IMR-90 (cell line): Measurements from ENCODE around the gene LENEP. TPM values are rescaled to one million over a fixed set of nuclear protein-coding genes. Genes with fewer than 3 reads are reported as not detected.

Experiments used
- ATAC-seq: fragments of 200-7000 bp; cut with Tn5 transposase; 2 replicates; pipeline ENCODE4 v1.9.1; 2020; ENCODE audit warnings: low read depth, mild to moderate bottlenecking, moderate library complexity
- BruUV-seq: library from RNA; stranded (reverse); fragments of 400-500 nt; replicated peaks from 2 replicates; lab custom pipeline; 2021; lab: Mats Ljungman, UMichigan
- CTCF ChIA-PET: fragments of 300-600 bp; formaldehyde crosslinking; extraction: SDS; loops from one replicate; lab custom pipeline; 2021; ENCODE audit warnings: antibody characterized with exemption; lab: Yijun Ruan, JAX
- POLR2A ChIA-PET: fragments of 300-600 bp; sonication (Branson Sonifier 250); formaldehyde crosslinking; loops from one replicate; lab custom pipeline; 2022; ENCODE audit warnings: antibody characterized with exemption; ENCODE audit not compliant: unreplicated experiment; lab: Charles Lee
- DNase-seq: peaks from one replicate; pipeline ENCODE4 v3.0.0; 2013
- H2AFZ ChIP-seq: replicated peaks from 2 replicates; pipeline ENCODE3; 2013; ENCODE audit warnings: low read length, mild to moderate bottlenecking; ENCODE audit not compliant: poor library complexity
- H2AK5ac ChIP-seq: 2 replicates; pipeline ENCODE4 v1.6.1; 2013; ENCODE audit warnings: low read depth, low read length, inconsistent platforms
- H2AK9ac ChIP-seq: replicated peaks from 2 replicates; pipeline ENCODE3; 2013; ENCODE audit warnings: mild to moderate bottlenecking, low read depth, low read length, moderate library complexity; ENCODE audit not compliant: poor library complexity
- H2BK120ac ChIP-seq: 2 replicates; pipeline ENCODE4 v1.6.1; 2013; ENCODE audit warnings: low read depth, low read length, inconsistent platforms
- H2BK15ac ChIP-seq: 3 replicates; pipeline ENCODE4 v1.6.1; 2013; ENCODE audit warnings: low read depth, low read length, inconsistent platforms
- H2BK20ac ChIP-seq: 2 replicates; pipeline ENCODE4 v1.6.1; 2013; ENCODE audit warnings: low read depth, mild to moderate bottlenecking, inconsistent platforms, low read length, moderate library complexity
- H2BK5ac ChIP-seq: 2 replicates; pipeline ENCODE4 v1.6.1; 2013; ENCODE audit warnings: mild to moderate bottlenecking, low read depth, low read length, inconsistent platforms; ENCODE audit not compliant: poor library complexity, severe bottlenecking
- H3K14ac ChIP-seq: replicated peaks from 2 replicates; pipeline ENCODE4 v1.6.1; 2013; ENCODE audit warnings: low read depth, low read length, inconsistent platforms
- H3K18ac ChIP-seq: 2 replicates; pipeline ENCODE4 v1.6.1; 2013; ENCODE audit warnings: low read depth, low read length, control low read depth
- H3K23ac ChIP-seq: 2 replicates; pipeline ENCODE4 v1.6.1; 2013; ENCODE audit warnings: low read depth, low read length, inconsistent platforms
- H3K27ac ChIP-seq: 2 replicates; pipeline ENCODE4 v1.5.1; 2013; ENCODE audit warnings: mild to moderate bottlenecking, control low read depth, low read length; ENCODE audit not compliant: insufficient read depth
- H3K27me3 ChIP-seq: 2 replicates; pipeline ENCODE4 v1.6.1; 2013; ENCODE audit warnings: low read length; ENCODE audit not compliant: control insufficient read depth, insufficient read depth
- H3K36me3 ChIP-seq: 2 replicates; pipeline ENCODE4 v1.6.1; 2013; ENCODE audit warnings: low read length, mixed read lengths; ENCODE audit not compliant: control insufficient read depth, insufficient read depth
- H3K4ac ChIP-seq: 2 replicates; pipeline ENCODE4 v1.6.1; 2013; ENCODE audit warnings: low read depth, low read length, inconsistent platforms
- H3K4me1 ChIP-seq: 2 replicates; pipeline ENCODE4 v1.6.1; 2013; ENCODE audit warnings: low read length, mixed read lengths; ENCODE audit not compliant: control insufficient read depth, insufficient read depth
- H3K4me2 ChIP-seq: 2 replicates; pipeline ENCODE4 v1.6.1; 2013; ENCODE audit warnings: low read depth, mild to moderate bottlenecking, control low read depth, low read length, moderate library complexity
- H3K4me3 ChIP-seq: 2 replicates; pipeline ENCODE4 v1.5.1; 2013; ENCODE audit warnings: low read depth, mild to moderate bottlenecking, control low read depth, low read length, moderate library complexity; ENCODE audit not compliant: insufficient read depth
- H3K56ac ChIP-seq: 2 replicates; pipeline ENCODE4 v1.6.1; 2013; ENCODE audit warnings: low read length, inconsistent platforms; ENCODE audit not compliant: insufficient read depth; ENCODE audit errors: extremely low read depth
- H3K79me1 ChIP-seq, 2 experiments: 2 replicates each; pipeline ENCODE4 v1.6.1; 2013; ENCODE audit warnings: low read length in 2 of 2, inconsistent platforms in 1 of 2, low read depth in 1 of 2
- H3K9ac ChIP-seq: 2 replicates; pipeline ENCODE4 v1.6.1; 2013; ENCODE audit warnings: low read depth, low read length, control low read depth
- H3K9me1 ChIP-seq: 2 replicates; pipeline ENCODE4 v1.6.1; 2013; ENCODE audit warnings: low read length, inconsistent platforms; ENCODE audit not compliant: insufficient read depth
- H3K9me3 ChIP-seq: 2 replicates; pipeline ENCODE4 v1.6.1; 2013; ENCODE audit warnings: low read length; ENCODE audit not compliant: control insufficient read depth, insufficient read depth
- H4K20me1 ChIP-seq: 2 replicates; pipeline ENCODE4 v1.6.1; 2013; ENCODE audit warnings: low read length, inconsistent platforms; ENCODE audit not compliant: insufficient read depth
- H4K5ac ChIP-seq: 2 replicates; pipeline ENCODE4 v1.6.1; 2013; ENCODE audit warnings: mild to moderate bottlenecking, low read depth, low read length, control low read depth
- H4K8ac ChIP-seq, 2 experiments: 2 replicates each; pipeline ENCODE4 v1.6.1; 2013; ENCODE audit warnings: low read depth in 2 of 2, low read length in 2 of 2, control low read depth in 1 of 2, inconsistent platforms in 1 of 2
- H4K91ac ChIP-seq: 2 replicates; pipeline ENCODE4 v1.6.1; 2013; ENCODE audit warnings: low read depth, low read length, inconsistent platforms; ENCODE audit not compliant: insufficient read depth
- POLR2A ChIP-seq: IDR thresholded peaks from 2 replicates; pipeline ENCODE4 v1.6.1; 2012; ENCODE audit warnings: mild to moderate bottlenecking, low read depth, low read length
- USF2 ChIP-seq: fragments of 150-350 bp; IDR thresholded peaks from 2 replicates; pipeline ENCODE4 v1.6.1; 2017; ENCODE audit warnings: mild to moderate bottlenecking, antibody characterized with exemption, low read length, low read depth
- WGBS, 2 experiments: methylation state at CpG; one replicate each; pipeline versions ENCODE4 v1.1.5 to v1.1.7; 2013; ENCODE audit warnings: missing lambda C conversion rate in 2 of 2; ENCODE audit not compliant: insufficient read length in 1 of 2; ENCODE audit errors: extremely low coverage in 2 of 2; 5-methylcytosine and 5-hydroxymethylcytosine counted together
- dilution Hi-C: fragments of 300-500 bp; cut with HindIII; formaldehyde crosslinking; loops from one replicate; pipeline ENCODE4 v1.14.3; 2018; ENCODE audit warnings: low sequenced_read_pairs; ENCODE audit not compliant: unreplicated experiment
- in situ Hi-C: fragments of 300-500 bp; cut with MboI; formaldehyde crosslinking; loops from 3 replicates; pipeline ENCODE4 v1.14.3; 2019; ENCODE audit warnings: low sequenced_read_pairs, inconsistent platforms, mixed read lengths
- intact Hi-C: fragments of 100-400 bp; cut with micrococcal nuclease; formaldehyde crosslinking; loops from 2 replicates; pipeline ENCODE4 v1.10.0; 2022
- polyA plus RNA-seq, 3 experiments: library from polyadenylated mRNA; depleted of rRNA; stranded (reverse); fragments of >200 nt; gene quantifications; 2 replicates each; pipeline ENCODE4 v1.2.3, GENCODE V29; 2012; ENCODE audit warnings: low replicate concordance in 1 of 3
- total RNA-seq: library from RNA; depleted of rRNA; stranded (reverse); fragments of >200 nt; gene quantifications from 2 replicates; pipeline ENCODE4 v1.2.3, GENCODE V29; 2012

LENEP gene
- total and polyA plus RNA-seq, 2 of the 4 experiments (the other 2 are of a cell fraction) = not detected

DNA sequence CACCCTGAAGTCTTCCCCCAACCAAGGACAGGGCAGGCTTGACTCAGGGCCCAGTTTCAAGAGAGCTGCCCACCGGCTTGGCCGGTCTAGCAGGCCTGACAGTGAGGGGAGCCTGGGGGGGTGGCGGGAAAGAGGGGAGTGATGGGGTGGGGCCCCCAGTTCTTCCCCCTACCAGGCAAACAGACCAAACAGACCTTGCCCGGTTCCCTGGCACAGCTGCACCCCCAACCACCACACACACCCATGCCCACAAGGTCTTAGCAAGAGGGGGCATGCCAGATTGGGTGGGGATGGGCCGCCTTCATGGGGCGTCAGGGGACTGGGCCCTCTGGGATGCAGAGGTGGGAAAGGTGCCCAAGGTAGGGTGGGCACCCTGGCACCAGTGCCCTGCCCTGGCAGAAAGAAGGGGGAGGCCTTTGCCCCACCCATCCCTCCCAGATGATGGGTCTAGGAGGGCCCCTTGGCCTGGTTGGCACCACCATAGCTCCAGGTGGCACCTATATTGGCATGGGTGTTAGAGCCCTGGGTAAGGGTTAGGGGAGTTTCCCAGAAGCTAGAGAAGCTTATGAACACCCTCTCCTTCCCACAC is 18.1 kb downstream of the LENEP start:
- intact Hi-C loops (no loop called here), in situ Hi-C loops (no loop called here), dilution Hi-C loops (no loop called here)
- Histone ChIP-seq H4K8ac (no peak overlapping the region), H3K14ac (no peak overlapping the region), H3K27me3 (no peaks in the 10 kb centered on the region), H2AK5ac (peak overlapping the region; percentile 46; the same call in 1 of the 2 replicates), H3K4me1 (peaks cover 3% of the 10 kb centered on the region; the same call in 1 of the 2 replicates), H2BK120ac (no peak overlapping the region), H3K9me1 (no peaks in the 10 kb centered on the region; the same call in 1 of the 2 replicates), H3K56ac (no peak overlapping the region), H3K23ac (no peak overlapping the region), H3K18ac (no peak overlapping the region), H3K4me3 (no peak overlapping the region), H2BK15ac (no peak overlapping the region), H3K79me1 (peaks cover 0 to 33% of the 10 kb centered on the region in 2 experiments; a peak in 2 of 4 replicates), H2BK20ac (no peak overlapping the region), H3K9me3 (no peaks in the 10 kb centered on the region), H3K9ac (no peak overlapping the region), H3K4ac (no peak overlapping the region), H3K36me3 (peaks cover 22% of the 10 kb centered on the region), H2AK9ac (no peak overlapping the region), H4K20me1 (peaks cover 19% of the 10 kb centered on the region), H2BK5ac (no peak overlapping the region), H2AFZ (no peak overlapping the region), H4K5ac (no peak overlapping the region), H3K4me2 (no peak overlapping the region), H3K27ac (no peak overlapping the region), H4K91ac (no peak overlapping the region)
- no TSS peak for BruUV-seq
- DNase-seq (no peak), ATAC-seq (no peak)
- POLR2A ChIA-PET = no interaction called here
- no CpG with 5 or more reads among the region's 6 CpGs for WGBS, 2 experiments
- TF ChIP-seq USF2 = no peak
- no peak for TF ChIP-seq POLR2A
- CTCF ChIA-PET = no interaction called here
